GM23248 (cell line): ENCODE measurements around the gene DTNA.

Experiments
- EZH2 ChIP-seq: fragments of 200-600 bp; sonication (generic); IDR thresholded peaks from 2 replicates; pipeline ENCODE4 v1.6.1; 2018; ENCODE audit warnings: antibody characterized with exemption, mild to moderate bottlenecking; ENCODE audit not compliant: insufficient read depth, poor library complexity, severe bottlenecking
- EZH2phosphoT487 ChIP-seq: fragments of 200-600 bp; sonication (generic); IDR thresholded peaks from 2 replicates; pipeline ENCODE4 v1.6.1; 2018; ENCODE audit warnings: antibody characterized with exemption, moderate library complexity, mild to moderate bottlenecking, low read depth; ENCODE audit not compliant: insufficient read depth

DNA sequence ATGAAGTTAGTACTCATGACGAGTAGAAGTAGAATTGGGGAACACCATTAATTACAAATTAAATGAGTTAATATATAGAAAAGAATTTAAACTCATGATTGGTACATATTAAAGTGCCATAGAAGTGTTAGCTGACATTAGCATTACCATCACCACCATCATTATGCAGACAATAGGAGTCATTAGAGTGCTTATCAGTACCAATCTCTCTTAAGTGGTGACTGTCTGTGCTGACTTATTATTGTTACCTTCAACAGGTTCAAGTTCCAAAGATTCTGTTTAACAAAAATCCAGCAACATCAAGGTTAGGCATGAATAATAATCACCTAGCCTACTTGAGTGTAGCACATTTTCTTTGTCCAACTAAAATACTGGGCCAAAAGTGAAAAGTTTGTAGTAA is 222.3 kb downstream of the DTNA start:
- TF ChIP-seq EZH2 (no peak), EZH2phosphoT487 (no peak)
